NOMO-1 (cell line): ENCODE results near the gene RAB37.

ENCODE experiments used
- DNase-seq, 2 experiments: peaks; one replicate each; lab custom pipeline; 2025; ENCODE audit not compliant: unreplicated experiment in 2 of 2; lab: John Stamatoyannopoulos, UW

Gene RAB37

GRCh38 chr17:74736513-74737298, at the start of gene RAB37:
RAB37 (plus strand) TSS chr17:74737256; CDS start chr17:74737273, 17 bp downstream.
- DNase-seq = peak; percentile 97 to 99

GRCh38 chr17:74687886-74688285, 49.2 kb upstream of the RAB37 start:
- DNase-seq = no peak

GRCh38 chr17:74690409-74690825, 46.6 kb upstream of the RAB37 start:
- peak; percentile 96 to 98 for DNase-seq

- no peak for DNase-seq
Observed at GRCh38 chr17:74691151-74691550, 45.9 kb upstream of the RAB37 start.

GRCh38 chr17:74694081-74694480, 43.0 kb upstream of the RAB37 start:
- DNase-seq = no peak

DNA sequence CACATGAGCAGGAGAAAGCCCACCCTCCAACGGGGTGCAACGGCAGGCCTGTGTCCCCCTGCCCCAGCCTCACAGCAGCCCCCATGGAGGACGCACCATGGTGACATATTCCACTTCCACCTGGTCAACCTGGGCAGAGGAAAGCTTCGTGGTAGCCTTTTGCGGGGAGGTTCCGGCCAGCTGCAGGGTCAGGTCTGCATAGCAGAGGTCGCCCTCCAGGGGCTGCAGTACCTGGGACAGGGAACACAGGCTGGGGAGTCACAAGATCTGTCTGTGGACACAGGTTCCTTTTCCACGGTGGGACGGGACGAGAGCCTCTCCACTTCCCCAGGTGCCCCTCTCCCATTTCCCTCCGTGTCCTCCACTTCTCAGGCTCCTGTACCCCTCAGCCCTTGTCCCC, 41.4 kb upstream of the RAB37 start:
- DNase-seq = no peak

DNA sequence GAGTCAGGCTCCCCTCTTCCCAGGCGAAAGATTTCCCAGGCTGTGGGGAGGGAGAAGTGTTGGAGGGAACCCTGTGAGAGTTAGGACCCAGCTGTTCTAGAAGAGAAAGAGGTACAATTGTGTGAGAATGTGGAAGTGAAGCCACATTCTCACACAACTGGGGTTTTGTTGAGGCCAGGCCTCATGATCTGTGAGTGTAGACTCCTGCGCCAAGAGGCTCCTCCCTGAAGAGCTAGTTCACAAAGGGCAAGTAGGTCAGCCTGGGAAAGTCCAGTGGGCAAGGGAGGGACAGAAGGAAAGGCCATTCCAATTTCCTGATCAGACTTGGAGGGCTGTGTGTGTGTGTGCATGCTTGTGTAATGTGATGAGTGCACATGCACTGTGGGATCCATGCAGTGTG, 39.5 kb upstream of the RAB37 start:
- DNase-seq = no peak

- no peak for DNase-seq
Observed at GRCh38 chr17:74698069-74698468, 39.0 kb upstream of the RAB37 start.

GRCh38 chr17:74699236-74699635, 37.8 kb upstream of the RAB37 start:
- DNase-seq = no peak

DNA sequence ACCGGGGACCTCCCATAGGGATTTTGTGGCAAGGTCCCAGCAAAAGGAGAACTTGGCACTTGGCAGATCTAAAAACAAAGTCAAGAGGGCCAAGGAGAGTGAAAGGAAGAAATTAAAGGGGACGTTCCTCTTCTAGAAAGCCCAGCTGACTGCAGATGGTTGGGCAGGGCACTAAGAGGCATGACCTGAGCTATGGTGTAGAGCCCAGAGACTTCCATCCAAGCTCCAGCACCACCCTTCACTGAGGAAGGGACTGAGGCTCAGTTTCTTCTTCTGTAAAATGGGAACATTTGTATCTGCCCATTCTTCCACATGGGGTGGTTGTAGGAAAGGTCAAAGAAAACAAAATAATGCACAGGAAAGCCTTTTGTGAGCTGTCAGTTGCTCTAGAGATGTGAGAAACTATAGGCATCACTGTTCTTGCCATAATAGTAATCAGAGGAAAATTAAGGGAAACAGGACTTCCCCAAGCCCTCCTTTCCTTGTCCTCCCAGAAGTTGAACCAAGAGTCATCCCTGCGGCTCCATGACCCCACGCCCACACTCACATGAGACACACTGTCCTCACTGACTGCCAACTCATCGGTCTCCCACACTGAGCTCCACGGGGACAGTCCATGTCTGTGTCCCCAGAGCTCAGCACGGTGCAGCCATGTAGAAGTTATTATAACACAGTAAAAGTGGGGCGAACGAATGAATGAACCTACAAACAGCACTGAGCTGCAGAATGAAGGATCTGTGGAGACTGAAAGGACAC, 34.8 kb upstream of the RAB37 start:
- DNase-seq = no peak

DNA sequence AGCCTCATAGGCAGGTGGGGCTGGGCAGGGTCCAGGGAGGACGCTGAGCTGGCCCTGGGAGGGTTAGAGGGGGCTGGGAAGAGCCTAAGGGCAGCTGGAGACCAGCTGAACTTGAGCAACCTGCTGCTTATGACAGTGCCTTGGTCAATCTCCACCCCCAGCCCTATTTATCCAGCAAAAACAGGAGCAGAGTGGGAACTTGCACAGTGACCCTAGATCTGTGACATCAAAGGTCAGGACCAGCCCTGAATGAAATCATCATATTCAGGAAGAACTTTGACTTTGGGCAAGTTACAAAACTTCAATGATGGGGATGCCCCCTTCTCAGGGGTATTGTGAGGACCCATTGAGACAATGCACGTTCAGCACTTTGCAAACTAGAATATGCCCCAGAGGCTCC, 33.7 kb upstream of the RAB37 start:
- no peak for DNase-seq

DNA sequence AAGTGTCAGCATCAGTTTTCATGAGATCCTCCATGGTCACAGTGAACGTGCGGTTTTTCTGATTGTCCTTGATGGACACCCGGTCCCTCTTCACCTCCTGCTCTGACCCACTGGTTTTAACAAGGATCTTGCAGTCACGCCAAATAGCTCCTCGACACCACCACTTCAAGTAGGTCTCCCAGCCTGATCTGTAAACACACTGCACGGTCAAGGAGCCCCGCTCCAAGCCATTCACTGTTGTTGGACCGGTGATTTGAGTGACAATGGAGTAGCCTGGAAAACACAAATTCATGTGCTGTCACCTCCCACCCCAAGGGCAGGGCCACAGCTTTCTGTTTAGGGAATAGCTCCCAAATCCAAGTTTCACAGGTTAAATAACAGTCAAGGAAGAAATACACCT, 32.5 kb upstream of the RAB37 start:
- no peak for DNase-seq

- DNase-seq = no peak
Observed at GRCh38 chr17:74711058-74711824, 25.8 kb upstream of the RAB37 start.

DNA sequence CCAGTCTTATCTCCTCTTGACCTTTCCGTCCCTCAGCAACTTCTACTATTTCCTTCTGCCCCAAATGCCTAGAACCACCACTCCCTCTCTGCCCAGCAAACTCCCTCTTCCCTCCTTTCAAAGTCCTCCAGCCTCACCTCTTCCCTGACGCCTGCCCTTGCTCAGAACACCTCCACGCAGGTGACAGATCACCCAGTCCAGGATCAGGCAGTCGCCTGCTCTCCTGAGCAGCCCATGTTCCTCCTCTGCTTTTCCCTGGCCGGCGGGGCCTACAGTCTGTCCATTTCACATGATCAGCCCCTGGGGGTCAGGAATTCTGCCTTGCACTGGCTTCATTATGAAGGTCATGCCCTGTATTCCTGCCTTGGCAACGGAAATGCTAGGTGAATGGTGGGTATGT, 24.8 kb upstream of the RAB37 start:
- DNase-seq = no peak

DNA sequence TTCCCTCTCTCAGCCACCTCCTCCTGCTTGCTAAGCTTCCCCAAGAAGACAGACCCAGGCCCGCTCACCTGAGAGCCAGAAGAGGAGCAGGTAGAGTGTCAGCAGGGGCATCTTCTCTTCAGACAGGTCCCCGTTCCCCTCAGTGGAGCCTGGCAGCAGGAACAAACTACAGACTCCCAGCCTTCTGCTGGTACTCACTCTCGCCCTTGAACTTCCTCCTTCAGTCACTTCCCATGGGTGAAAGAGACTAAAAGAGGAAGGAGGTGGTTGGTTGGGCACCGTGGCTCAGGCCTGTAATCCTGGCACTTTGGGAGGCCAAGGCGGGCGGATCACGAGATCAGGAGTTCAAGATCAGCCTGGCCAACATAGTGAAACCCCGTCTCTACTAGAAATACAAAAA, 24.3 kb upstream of the RAB37 start, which contains the start of gene CD300LF:
CD300LF (minus strand) TSS at position 168 of the 400 bp plus-strand sequence; CDS start at position 111, 57 bp downstream.
- peak; percentile 68 to 91 for DNase-seq

GRCh38 chr17:74713171-74713755, 23.8 kb upstream of the RAB37 start:
- peak in 1 of 2 experiments; percentile 57 for DNase-seq

DNA sequence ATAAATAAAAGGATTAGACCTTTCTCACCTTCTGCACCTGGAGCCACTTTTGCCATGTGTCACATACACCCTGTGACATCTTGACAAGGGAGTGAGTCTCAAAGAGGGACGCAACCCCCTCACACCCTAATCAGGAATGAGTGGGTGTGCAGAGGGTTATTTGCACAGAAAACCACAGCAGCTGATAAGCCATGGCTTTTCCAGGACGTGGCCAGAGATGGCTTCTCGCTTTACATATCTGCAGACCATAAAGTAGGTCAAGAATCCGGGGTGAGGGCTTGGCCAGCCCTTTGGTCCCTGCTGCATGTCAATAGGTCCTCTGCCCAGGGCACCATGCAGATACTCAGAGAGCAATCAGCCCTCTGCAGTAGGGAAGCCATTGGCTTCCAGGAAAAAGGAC, 21.9 kb upstream of the RAB37 start:
- DNase-seq = no peak

GRCh38 chr17:74720506-74720905, 16.6 kb upstream of the RAB37 start:
- DNase-seq = no peak

GRCh38 chr17:74722782-74723181, 14.3 kb upstream of the RAB37 start:
- DNase-seq = no peak

GRCh38 chr17:74723891-74724290, 13.2 kb upstream of the RAB37 start:
- DNase-seq = no peak

- DNase-seq = no peak
Observed at GRCh38 chr17:74725111-74725510, 11.9 kb upstream of the RAB37 start.
